ENCODE measurements around the gene OSBPL9.
"Not testable (repeated sequence)": the region's sequence is repeated elsewhere in the genome, so short reads cannot be mapped to it uniquely, and the experiment has no call there.

OSBPL9 gene

GRCh38 chr1:51610104-51610503 is 6.8 kb upstream of the OSBPL9 start:
- not testable (repeated sequence) for DNase-seq (ENCODE audit: low read depth)

DNA sequence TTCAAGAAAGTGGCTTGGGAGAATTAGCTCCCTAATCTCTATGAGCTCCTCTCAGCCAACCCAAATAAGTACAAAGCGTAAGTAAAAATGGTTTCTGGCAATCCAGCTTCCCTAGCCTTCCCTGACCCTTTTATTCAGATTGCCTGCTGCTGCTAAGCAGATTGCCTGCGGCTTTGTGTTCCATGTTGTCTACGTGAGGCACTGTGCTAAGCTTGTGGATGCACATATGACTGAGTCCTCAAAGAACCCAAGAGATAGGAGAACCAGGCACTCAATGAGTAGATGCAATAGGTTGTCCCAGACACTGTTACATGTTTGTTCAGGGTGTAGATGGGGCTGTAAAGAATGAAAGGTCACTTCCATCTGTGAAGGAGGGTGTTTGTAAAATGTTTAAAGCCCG is 6.3 kb upstream of the OSBPL9 start:
- no peak for DNase-seq (ENCODE audit: low read depth)

- no peak for DNase-seq (ENCODE audit: low read depth)
Measured at GRCh38 chr1:51612447-51612961, 4.4 kb upstream of the OSBPL9 start.

DNA sequence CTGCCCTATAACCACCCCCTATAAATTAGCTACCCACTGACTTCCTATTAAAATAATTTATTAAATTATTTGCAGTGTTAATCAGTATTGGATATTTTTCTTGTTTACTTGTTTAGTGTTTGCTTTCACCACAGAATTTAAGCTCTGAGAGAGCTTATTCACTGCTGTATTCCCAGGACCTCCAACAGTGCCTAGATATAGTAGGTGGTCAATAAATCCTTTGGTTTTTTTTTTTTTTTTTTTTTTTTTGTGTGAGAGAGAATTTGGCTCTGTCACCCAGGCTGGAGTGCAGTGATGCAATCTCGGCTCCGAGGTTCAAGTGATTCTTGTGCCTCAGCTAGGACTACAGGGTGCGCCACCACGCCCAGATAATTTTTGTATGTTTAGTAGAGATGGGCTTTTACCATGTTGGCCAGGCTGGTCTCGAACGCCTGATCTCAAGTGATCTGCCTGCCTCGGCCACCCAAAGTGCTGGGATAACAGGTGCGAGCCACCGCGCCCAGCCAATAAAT is 1.1 kb upstream of the OSBPL9 start:
- DNase-seq (ENCODE audit: low read depth): no peak

DNA sequence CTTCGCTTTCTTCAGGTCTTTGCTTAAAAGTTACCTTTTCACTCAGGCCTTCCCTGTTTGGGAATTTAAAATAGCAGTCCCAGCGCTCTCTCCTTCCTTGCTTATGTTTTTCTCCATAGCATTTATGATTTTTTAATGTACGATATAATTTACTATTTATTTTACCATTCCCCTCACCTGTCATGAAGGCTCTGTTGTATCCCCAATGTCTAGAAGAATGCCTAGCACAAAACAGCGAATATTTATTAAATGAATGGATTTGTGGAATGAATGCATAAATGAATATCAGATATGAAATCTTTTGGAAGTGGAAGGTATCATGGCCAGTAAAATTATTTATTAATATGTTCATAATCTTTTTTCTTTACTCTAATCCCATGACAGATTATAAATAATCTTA is 402 bp upstream of the OSBPL9 start:
- no peak for DNase-seq (ENCODE audit: low read depth)

DNA sequence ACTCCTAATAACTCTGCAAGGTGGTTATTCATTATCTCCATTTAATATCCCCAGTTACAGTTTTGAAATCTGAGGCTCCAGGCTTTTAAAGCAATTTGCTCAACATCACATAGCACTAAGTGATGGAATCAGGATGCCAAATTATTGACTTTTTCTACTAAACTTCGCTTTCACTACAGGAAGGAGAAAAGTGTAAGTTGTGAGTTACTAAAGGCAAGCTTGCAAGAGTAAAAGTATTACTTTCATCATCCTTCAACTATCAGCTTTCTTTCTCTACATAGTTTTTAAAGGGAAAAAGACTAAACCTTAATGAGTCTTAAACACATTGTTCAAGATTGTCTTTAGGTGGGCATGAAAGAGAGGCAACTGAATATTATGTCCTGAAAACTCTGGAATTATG is 1.8 kb downstream of the OSBPL9 start:
- DNase-seq (ENCODE audit: low read depth): no peak

DNA sequence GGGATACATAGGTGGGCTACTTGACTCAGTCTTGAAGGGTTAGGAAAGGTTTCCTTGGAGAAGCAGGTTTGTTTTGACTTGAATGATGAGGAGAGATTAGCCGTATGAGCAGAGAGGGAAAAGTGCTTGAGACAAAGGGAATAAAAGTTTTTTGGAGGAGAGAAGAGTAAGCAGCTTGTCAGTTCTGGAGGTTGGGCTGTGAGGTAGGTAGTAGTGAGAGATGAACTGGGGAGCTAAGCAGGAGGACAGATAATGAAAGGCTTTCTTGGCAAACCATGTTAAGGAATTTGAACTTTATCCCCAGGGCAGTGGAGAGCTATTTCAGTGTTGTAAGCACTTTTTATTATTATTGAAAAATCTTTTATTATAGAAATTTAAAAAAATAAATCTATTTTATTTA is 3.6 kb downstream of the OSBPL9 start:
- no peak for DNase-seq (ENCODE audit: low read depth)

- DNase-seq (ENCODE audit: low read depth): no peak
Measured at GRCh38 chr1:51621161-51621560, 4.3 kb downstream of the OSBPL9 start.

DNA sequence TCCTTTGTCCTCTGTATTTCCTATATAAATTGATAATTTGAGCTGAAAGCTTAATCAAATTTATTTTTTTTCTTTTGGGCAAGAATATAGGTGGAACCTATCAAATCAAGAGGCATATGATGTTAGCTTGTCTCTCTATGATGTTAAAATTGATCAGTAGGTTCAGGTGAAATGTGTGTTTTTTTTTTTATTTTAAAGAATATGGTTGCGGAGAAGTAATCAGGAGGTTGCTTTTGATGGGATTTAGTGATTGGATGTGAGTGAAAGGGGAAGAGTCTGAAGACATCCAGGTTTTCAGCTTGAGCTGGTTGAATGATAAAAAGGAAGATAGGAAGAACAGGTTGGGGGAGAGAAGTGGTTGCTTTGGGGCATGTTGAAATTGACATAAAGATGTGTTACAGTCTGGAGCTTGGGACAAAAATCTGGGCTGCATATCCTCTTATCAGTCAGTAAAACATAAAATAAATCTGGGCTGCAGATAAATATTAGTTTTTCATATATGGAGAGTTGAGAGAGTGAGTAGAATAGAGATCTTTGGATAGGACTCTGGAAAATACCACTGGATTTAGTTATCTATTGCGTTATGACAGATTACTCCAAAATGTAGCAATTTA is 5.1 kb downstream of the OSBPL9 start:
- DNase-seq (ENCODE audit: low read depth): no peak

GRCh38 chr1:51622455-51622913 is 5.6 kb downstream of the OSBPL9 start:
- DNase-seq (ENCODE audit: low read depth): no peak

DNA sequence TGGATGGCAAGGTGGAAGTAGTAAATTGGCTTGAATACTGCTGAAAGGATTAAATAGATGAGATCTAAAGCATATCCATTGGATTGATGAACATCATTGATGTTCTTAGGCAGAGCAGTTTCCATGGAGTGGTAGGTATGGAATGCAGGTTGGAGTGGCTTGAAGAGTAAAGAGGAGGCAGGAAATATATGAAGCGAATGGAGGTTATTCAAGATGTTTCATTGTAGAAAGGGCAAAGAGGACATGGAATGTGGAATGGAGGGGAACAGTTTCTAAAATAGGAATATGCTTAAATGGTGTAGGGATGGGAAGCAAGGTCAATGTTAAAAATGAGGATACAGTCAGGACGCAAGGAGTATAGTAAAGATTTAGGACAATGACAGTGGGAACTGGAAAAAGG is 6.1 kb downstream of the OSBPL9 start:
- no peak for DNase-seq (ENCODE audit: low read depth)

GRCh38 chr1:51623450-51623849 is 6.6 kb downstream of the OSBPL9 start:
- DNase-seq (ENCODE audit: low read depth): no peak

- no peak for DNase-seq (ENCODE audit: low read depth)
Measured at GRCh38 chr1:51624855-51625254, 8.0 kb downstream of the OSBPL9 start.

DNA sequence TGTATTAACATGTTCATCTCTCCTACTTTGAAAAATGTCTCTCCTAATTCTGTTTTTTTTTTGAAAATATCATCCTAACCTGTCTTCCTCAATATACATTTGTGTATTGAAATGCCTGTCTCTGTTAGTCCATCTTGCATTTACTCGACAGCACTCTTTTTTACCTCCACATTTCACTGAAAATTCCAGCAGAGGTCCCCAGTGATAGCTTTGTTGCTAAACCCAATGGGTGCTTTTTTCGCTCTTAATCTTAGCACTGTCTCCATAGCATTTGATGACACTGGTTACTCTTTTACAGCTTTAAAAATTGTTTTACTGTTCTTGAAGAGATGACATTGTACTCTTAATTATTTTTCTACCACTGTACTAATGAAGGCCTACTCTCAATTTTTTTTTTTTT is 10.8 kb downstream of the OSBPL9 start:
- no peak for DNase-seq (ENCODE audit: low read depth)

DNA sequence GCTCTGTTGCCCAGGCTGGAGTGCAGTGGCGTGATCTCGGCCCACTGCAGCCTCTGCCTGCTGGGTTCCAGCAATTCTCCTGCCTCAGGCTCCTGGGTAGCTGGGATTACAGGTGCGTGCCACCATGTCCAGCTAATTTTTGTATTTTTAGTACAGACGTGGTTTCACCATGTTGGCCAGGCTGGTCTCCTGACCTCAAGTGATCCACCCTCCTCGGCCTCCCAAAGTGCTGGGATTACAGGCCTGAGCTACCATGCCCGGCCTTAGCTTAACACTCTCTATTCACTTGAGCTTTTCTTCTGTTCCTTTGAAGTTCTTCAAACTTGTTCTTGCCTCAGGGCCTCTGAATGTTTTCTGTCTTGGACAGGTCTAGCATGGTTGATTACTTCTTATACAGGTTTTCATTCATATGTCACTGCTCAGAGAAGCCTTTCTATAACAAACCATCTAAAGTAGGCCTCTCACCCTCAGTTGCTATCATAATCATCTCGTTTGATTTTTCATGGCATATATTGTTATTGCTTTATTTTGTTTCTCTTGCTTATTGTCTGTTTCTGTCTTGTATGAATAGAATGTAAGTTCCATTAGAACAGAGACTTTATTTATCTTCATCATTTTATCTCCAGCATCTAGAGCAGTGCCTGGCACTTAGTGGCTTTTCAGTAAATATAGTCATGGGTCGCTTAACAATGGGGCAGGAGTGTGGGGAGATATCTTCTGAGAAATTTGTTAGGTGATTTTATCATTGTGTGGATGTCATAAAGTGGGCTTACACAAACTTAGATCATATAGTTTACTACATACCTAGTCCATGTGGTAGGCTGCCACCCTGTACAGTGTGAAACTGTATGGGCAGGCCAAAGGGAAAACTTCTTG is 12.1 kb downstream of the OSBPL9 start:
- no peak for DNase-seq (ENCODE audit: low read depth)

DNA sequence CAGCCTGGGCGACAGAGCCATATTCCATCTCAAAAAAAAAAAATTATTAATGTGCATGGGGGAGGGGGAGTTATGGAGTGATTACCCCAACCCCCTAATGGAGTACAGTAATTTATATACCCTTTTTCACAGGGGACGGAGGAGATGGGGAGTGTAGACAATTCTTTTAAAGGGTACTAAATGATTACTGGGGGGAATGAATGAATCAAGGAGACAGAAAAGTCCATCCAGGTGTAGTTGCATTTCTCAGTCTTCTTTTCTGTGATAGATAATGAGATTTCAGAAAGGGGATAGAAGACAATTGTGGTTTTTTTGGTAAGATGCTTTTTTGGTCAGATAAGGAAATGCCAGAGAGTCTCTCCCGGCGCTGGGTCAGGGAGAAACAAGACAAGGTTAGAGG is 13.0 kb downstream of the OSBPL9 start:
- no peak for DNase-seq (ENCODE audit: low read depth)

- DNase-seq (ENCODE audit: low read depth): no peak
Measured at GRCh38 chr1:51630393-51630792, 13.5 kb downstream of the OSBPL9 start.

- DNase-seq (ENCODE audit: low read depth): no peak
Measured at GRCh38 chr1:51630922-51631321, 14.0 kb downstream of the OSBPL9 start.

GRCh38 chr1:51631747-51632146 is 14.9 kb downstream of the OSBPL9 start:
- DNase-seq (ENCODE audit: low read depth): no peak

- no peak for DNase-seq (ENCODE audit: low read depth)
Measured at GRCh38 chr1:51634618-51635017, 17.7 kb downstream of the OSBPL9 start.

- no peak for DNase-seq (ENCODE audit: low read depth)
Measured at GRCh38 chr1:51635615-51636014, 18.7 kb downstream of the OSBPL9 start.

GRCh38 chr1:51636191-51636590 is 19.3 kb downstream of the OSBPL9 start:
- no peak for DNase-seq (ENCODE audit: low read depth)
